ELF-1 (cell line): ENCODE results near the gene TINCR.

Experiments
- DNase-seq: peaks from one replicate; pipeline ENCODE4 v3.0.0-alpha.2; 2016; ENCODE audit warnings: low read depth, low spot score

Gene TINCR

GRCh38 chr19:5514001-5514400, 53.8 kb downstream of the TINCR start:
- no peak for DNase-seq

- no peak for DNase-seq
Measured at GRCh38 chr19:5512715-5513114, 55.0 kb downstream of the TINCR start.
